ENCODE data around the gene VAPA. TPM values are rescaled to one million over a fixed set of nuclear protein-coding genes. Genes with fewer than 3 reads are reported as not detected.
A peak's percentile ranks its signal among the peaks of the same experiment; 100 is the strongest.
"Not testable (repeated sequence)": the region's sequence is repeated elsewhere in the genome, so short reads cannot be mapped to it uniquely, and the experiment has no call there.

The VAPA gene
- total RNA-seq, 4 donors from 2014 or later, result 182 to 244 (median 212) TPM

DNA sequence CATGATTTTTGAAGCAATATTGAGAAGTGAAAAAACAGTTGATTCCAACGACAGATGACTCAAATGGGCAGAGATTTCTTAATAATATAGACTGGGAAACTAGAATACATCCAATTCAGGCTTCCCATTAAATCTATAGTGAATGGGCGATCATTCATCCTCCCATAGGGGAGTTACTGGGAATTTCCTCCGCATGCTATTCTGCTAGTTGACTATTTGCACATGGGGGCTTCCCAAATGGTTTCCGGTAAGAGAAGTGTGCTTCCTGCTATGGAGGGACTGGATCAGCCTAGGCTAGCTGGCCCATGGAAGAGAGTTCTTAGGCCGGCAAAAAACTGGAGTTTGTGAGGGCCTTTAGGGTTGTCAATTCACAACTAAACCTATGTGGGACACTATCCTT, 2.6 kb upstream of the VAPA start:
- Histone ChIP-seq H3K36me3 (no peaks in the 10 kb centered on the region), H3K4me1 (peaks cover 16% of the 10 kb centered on the region), H3K9me3 (no peaks in the 10 kb centered on the region), H3K27ac (no peak overlapping the region), H3K4me3 (no peak overlapping the region), H3K27me3 (no peaks in the 10 kb centered on the region)
- WGBS, result 90% methylated on average over 5 of the region's 5 CpGs
- DNase-seq (ENCODE audit: low spot score in 2 of 2), result no peak
- no peak for TF ChIP-seq POLR2AphosphoS5 (IDR thresholded peaks at IDR 0.05)
- TF ChIP-seq, protein P1, sequence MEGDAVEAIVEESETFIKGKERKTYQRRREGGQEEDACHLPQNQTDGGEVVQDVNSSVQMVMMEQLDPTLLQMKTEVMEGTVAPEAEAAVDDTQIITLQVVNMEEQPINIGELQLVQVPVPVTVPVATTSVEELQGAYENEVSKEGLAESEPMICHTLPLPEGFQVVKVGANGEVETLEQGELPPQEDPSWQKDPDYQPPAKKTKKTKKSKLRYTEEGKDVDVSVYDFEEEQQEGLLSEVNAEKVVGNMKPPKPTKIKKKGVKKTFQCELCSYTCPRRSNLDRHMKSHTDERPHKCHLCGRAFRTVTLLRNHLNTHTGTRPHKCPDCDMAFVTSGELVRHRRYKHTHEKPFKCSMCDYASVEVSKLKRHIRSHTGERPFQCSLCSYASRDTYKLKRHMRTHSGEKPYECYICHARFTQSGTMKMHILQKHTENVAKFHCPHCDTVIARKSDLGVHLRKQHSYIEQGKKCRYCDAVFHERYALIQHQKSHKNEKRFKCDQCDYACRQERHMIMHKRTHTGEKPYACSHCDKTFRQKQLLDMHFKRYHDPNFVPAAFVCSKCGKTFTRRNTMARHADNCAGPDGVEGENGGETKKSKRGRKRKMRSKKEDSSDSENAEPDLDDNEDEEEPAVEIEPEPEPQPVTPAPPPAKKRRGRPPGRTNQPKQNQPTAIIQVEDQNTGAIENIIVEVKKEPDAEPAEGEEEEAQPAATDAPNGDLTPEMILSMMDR (IDR thresholded peaks at IDR 0.05), result no peak
- TF ChIP-seq POLR2A (IDR thresholded peaks at IDR 0.05), result no peak
- TF ChIP-seq EP300 (IDR thresholded peaks at IDR 0.05), result no peak

DNA sequence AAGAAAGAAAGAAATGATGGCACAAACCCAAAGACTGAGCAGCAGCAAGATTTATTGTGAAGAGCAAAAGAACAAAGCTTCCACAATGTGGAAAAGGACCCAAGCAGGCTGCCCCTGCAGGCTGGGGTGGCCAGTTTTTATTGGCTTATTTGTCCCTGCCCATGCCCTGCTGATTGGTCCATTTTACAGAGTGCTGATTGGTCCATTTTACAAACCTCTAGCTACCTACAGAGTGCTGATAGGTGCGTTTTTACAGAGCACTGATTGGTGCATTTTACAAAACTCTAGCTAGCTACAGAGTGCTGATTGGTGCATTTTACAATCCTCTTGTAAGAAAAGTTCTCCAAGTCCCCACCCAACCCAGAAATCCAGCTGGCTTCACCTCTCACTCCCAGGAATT, 1.5 kb upstream of the VAPA start:
- H3K4me1 ChIP-seq, result peaks cover 27% of the 10 kb centered on the region
- H3K9me3 ChIP-seq; H3K27me3 ChIP-seq; H3K36me3 ChIP-seq; DNase-seq (ENCODE audit: low spot score in 2 of 2); H3K4me3 ChIP-seq; H3K27ac ChIP-seq: not testable (repeated sequence)
- 100% methylated on average over 1 of the region's 1 CpG for WGBS

DNA sequence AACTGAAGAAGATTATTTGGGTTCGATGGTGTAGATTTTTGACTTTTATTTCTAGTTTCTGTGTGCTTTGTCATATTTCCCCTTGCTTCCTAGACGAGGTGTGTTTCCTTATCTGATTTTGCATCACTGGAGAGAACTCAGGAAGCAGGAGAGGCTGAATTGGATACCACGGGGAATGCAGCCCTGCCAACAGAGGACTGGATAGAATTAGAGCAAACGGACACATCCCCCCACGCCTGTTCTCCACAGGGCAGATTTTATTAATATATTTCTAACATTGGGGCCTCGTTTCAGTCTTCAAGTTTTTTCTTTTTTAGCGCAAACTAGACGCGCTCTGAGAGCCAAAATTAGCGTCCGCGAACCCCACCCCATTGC, 678 bp upstream of the VAPA start:
- WGBS, result 4% methylated on average over 12 of the region's 12 CpGs
- H3K36me3 ChIP-seq, result no peaks in the 10 kb centered on the region
- H3K4me1 ChIP-seq, result peaks cover 35% of the 10 kb centered on the region
- no peak for DNase-seq (ENCODE audit: low spot score in 2 of 2)
- H3K4me3 ChIP-seq, result peak overlapping the region; percentile 61
- H3K27ac ChIP-seq, result peak overlapping the region; percentile 100
- H3K9me3 ChIP-seq, result no peaks in the 10 kb centered on the region
- no peak for TF ChIP-seq POLR2A (IDR thresholded peaks at IDR 0.05)
- no peak for TF ChIP-seq EP300 (IDR thresholded peaks at IDR 0.05)
- TF ChIP-seq, protein P1 (IDR thresholded peaks at IDR 0.05), result no peak
- TF ChIP-seq POLR2AphosphoS5 (IDR thresholded peaks at IDR 0.05), result no peak
- no peaks in the 10 kb centered on the region for H3K27me3 ChIP-seq

DNA sequence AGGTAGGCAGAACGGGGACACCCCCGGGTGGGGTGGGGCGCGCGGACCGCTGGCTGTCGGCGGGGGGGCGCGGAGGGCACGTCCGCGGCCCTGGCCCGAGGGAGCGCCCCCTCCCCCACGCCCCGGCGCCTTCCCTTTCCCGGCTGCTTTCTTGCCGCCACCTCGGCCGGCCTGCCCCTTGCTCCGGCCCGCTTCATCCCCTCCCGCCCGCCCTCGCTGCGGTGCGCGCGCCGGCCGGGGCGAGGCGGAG, 443 bp downstream of the VAPA start:
- whole genome bisulfite sequencing, result no CpG with 5 or more reads among the region's 35 CpGs
- no peak for DNase-seq (ENCODE audit: low spot score in 2 of 2)

DNA sequence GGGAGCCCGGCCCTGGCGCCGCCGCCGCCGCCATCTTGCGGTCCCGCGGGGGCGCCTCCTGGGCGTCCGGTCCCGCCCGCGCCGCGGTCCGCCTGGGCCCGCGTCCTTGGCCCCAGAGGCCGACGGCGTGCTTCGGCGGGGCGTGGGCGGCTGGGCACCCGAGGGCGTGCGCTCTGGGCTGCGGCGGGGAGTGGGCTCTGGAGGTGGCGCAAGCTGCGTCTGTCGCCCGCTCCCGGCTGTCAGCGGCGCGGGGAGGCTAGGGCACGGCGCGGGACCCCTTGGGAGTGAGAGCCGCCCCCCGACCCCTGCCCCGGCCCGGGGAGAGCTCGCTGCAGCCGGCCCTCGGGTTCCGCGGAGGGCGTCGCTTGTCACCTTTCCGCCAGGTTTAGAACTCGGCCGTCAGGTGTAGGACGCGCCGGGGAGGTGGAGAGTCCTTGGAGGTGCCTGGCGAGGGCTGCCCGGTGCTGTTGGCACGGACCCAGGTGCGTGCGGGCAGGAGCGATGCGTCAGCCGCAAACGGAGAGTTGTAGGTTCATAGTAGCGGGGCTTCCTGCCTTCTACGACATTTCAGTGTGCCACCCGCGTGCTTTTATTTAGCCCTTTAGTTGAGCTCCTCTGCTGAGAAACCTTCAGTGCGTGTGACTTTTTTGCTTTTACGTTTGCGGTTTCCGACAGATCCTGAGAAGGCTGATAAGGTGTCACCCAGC, 921 bp downstream of the VAPA start:
- peaks cover 51% of the 10 kb centered on the region for H3K4me1 ChIP-seq
- H3K9me3 ChIP-seq, result no peaks in the 10 kb centered on the region
- WGBS, result 0% methylated on average over 8 of the region's 77 CpGs
- no peaks in the 10 kb centered on the region for H3K27me3 ChIP-seq
- DNase-seq (ENCODE audit: low spot score in 2 of 2), result peak; percentile 90 to 91
- H3K4me3 ChIP-seq, result peak overlapping the region; percentile 61
- TF ChIP-seq, protein P1 (IDR thresholded peaks at IDR 0.05), result no peak
- TF ChIP-seq POLR2A (IDR thresholded peaks at IDR 0.05) (no peak), EP300 (IDR thresholded peaks at IDR 0.05) (no peak), POLR2AphosphoS5 (IDR thresholded peaks at IDR 0.05) (peak in 1 of 3 donors; percentile 7)
- peak overlapping the region; percentile 100 for H3K27ac ChIP-seq
- H3K36me3 ChIP-seq, result no peaks in the 10 kb centered on the region

More for the DNA sequence above, 443 bp downstream of the VAPA start:
- Histone ChIP-seq H3K4me1 (peaks cover 47% of the 10 kb centered on the region), H3K36me3 (no peaks in the 10 kb centered on the region), H3K27ac (peak overlapping the region; percentile 100), H3K4me3 (peak overlapping the region; percentile 61), H3K27me3 (no peaks in the 10 kb centered on the region), H3K9me3 (no peaks in the 10 kb centered on the region)
- TF ChIP-seq, protein P1 (IDR thresholded peaks at IDR 0.05), result no peak
- TF ChIP-seq EP300 (IDR thresholded peaks at IDR 0.05) (no peak), POLR2AphosphoS5 (IDR thresholded peaks at IDR 0.05) (no peak), POLR2A (IDR thresholded peaks at IDR 0.05) (no peak)

Data from suprapubic skin (tissue), 4 donors.